Endodermal cell (in vitro differentiated cells): Measurements from ENCODE around the gene PDCD5. TPM values are rescaled to one million over a fixed set of nuclear protein-coding genes. Genes with fewer than 3 reads are reported as not detected.
A peak's percentile ranks its signal among the peaks of the same experiment; 100 is the strongest.
"Not testable (repeated sequence)": the region's sequence is repeated elsewhere in the genome, so short reads cannot be mapped to it uniquely, and the experiment has no call there.

Experiments used
- DNase-seq: peaks from one replicate; pipeline ENCODE4 v3.0.0-alpha.2; 2017
- H3K27ac ChIP-seq: 2 replicates; pipeline ENCODE4 v1.5.1; 2013; ENCODE audit warnings: mild to moderate bottlenecking, low read depth, low read length, moderate library complexity
- H3K27me3 ChIP-seq: 2 replicates; pipeline ENCODE4 v1.6.1; 2013; ENCODE audit warnings: mild to moderate bottlenecking, low read length, moderate library complexity; ENCODE audit not compliant: insufficient read depth, control insufficient read depth, poor library complexity, severe bottlenecking
- H3K36me3 ChIP-seq: 2 replicates; pipeline ENCODE4 v1.7.0; 2013; ENCODE audit warnings: mild to moderate bottlenecking, low read length, moderate library complexity; ENCODE audit not compliant: control insufficient read depth, insufficient read depth
- H3K4me1 ChIP-seq: one replicate; pipeline ENCODE4 v1.7.0; 2013; ENCODE audit warnings: low read length; ENCODE audit not compliant: control insufficient read depth, insufficient read depth
- H3K4me3 ChIP-seq: 2 replicates; pipeline ENCODE4 v1.5.1; 2013; ENCODE audit warnings: mild to moderate bottlenecking, low read length, moderate library complexity
- H3K9ac ChIP-seq: 2 replicates; pipeline ENCODE4 v1.6.1; 2013; ENCODE audit warnings: mild to moderate bottlenecking, low read length, moderate library complexity; ENCODE audit not compliant: poor library complexity, severe bottlenecking; ENCODE audit errors: extremely low read depth
- H3K9me3 ChIP-seq: 2 replicates; pipeline ENCODE4 v1.6.1; 2013; ENCODE audit warnings: mild to moderate bottlenecking, low read length, moderate library complexity; ENCODE audit not compliant: control insufficient read depth
- H3K27ac Mint-ChIP-seq: 2 replicates; pipeline ENCODE4 v1.8.0; 2020; ENCODE audit warnings: mixed read lengths
- H3K27me3 Mint-ChIP-seq: 2 replicates; pipeline ENCODE4 v1.8.0; 2021; ENCODE audit warnings: mild to moderate bottlenecking, mixed read lengths; ENCODE audit not compliant: insufficient read depth
- H3K36me3 Mint-ChIP-seq: 2 replicates; pipeline ENCODE4 v1.8.0; 2020; ENCODE audit warnings: low read depth, mixed read lengths
- H3K4me1 Mint-ChIP-seq: 2 replicates; pipeline ENCODE4 v1.8.0; 2020; ENCODE audit warnings: mixed read lengths
- H3K4me3 Mint-ChIP-seq: 2 replicates; pipeline ENCODE4 v1.8.0; 2020; ENCODE audit warnings: mild to moderate bottlenecking, moderate library complexity, mixed read lengths
- H3K9me3 Mint-ChIP-seq: 2 replicates; pipeline ENCODE4 v1.8.0; 2020; ENCODE audit warnings: mild to moderate bottlenecking, mixed read lengths
- CTCF ChIP-seq: fragments of 200-600 bp; sonication (generic); conservative IDR thresholded peaks from 2 replicates; pipeline ENCODE4 v1.5.0; 2021; ENCODE audit warnings: antibody characterized with exemption, mild to moderate bottlenecking
- WGBS, 2 experiments: methylation state at CpG; one replicate each; pipeline versions ENCODE4 v1.1.5 to v1.1.7; 2013; ENCODE audit warnings: missing lambda C conversion rate in 2 of 2, mixed read lengths in 1 of 2; ENCODE audit not compliant: insufficient coverage in 1 of 2, insufficient read length in 1 of 2; 5-methylcytosine and 5-hydroxymethylcytosine counted together
- total RNA-seq, 2 donors: library from RNA; stranded (reverse); fragmentation: NEBNext Ultra II Directional in 1 of 2; extraction: Animal tissue kit (Norgen Biotek cat#: 25700) in 1 of 2; gene quantifications; 2 replicates in 1 of 2; 3 replicates in 1 of 2; pipeline ENCODE4 v1.2.1, GENCODE V29; 2021

PDCD5 gene
- total RNA-seq, 2 donors from 2014 or later = 100 to 102 TPM

- Histone ChIP-seq H3K9ac (no peak overlapping the region), H3K9me3 (no peaks in the 10 kb centered on the region), H3K4me3 (no peak overlapping the region), H3K27me3 (peaks cover 18% of the 10 kb centered on the region), H3K36me3 (no peaks in the 10 kb centered on the region), H3K4me1 (no peaks in the 10 kb centered on the region), H3K27ac (no peak overlapping the region)
- Mint-ChIP-seq H3K27ac (no peak overlapping the region), H3K4me1 (no peaks in the 10 kb centered on the region), H3K4me3 (no peak overlapping the region), H3K9me3 (peaks cover 2% of the 10 kb centered on the region), H3K27me3 (peaks cover 33% of the 10 kb centered on the region), H3K36me3 (no peaks in the 10 kb centered on the region)
- 60% methylated on average over 1 of the region's 1 CpG; no CpG with 5 or more reads in 1 of the 2 experiments for WGBS, 2 experiments
- no peak for DNase-seq
- no peak for TF ChIP-seq CTCF
Measured at GRCh38 chr19:32576790-32577189, 4.2 kb upstream of the PDCD5 start.

- Histone ChIP-seq H3K9ac (no peak overlapping the region), H3K36me3 (peaks cover 29% of the 10 kb centered on the region), H3K4me1 (peaks cover 4% of the 10 kb centered on the region), H3K9me3 (no peaks in the 10 kb centered on the region), H3K27ac (no peak overlapping the region), H3K4me3 (peak overlapping the region; percentile 97), H3K27me3 (peaks cover 18% of the 10 kb centered on the region)
- no peak overlapping the region for H3K27ac Mint-ChIP-seq
- H3K4me1 Mint-ChIP-seq = peaks cover 7% of the 10 kb centered on the region
- peak overlapping the region; percentile 83 for H3K4me3 Mint-ChIP-seq
- peaks cover 30% of the 10 kb centered on the region for H3K27me3 Mint-ChIP-seq
- 27 to 30% methylated on average over 14 to 22 of the region's 22 CpGs for WGBS, 2 experiments
- DNase-seq = no peak
- H3K9me3 Mint-ChIP-seq = no peaks in the 10 kb centered on the region
- no peak for TF ChIP-seq CTCF
- H3K36me3 Mint-ChIP-seq = peaks cover 22% of the 10 kb centered on the region
Measured at GRCh38 chr19:32580353-32580900, 563 bp upstream of the PDCD5 start.

- H3K36me3 Mint-ChIP-seq = peaks cover 35% of the 10 kb centered on the region
- peaks cover 7% of the 10 kb centered on the region for H3K4me1 Mint-ChIP-seq
- peaks cover 18% of the 10 kb centered on the region for H3K27me3 ChIP-seq
- H3K27ac Mint-ChIP-seq = peak overlapping the region; percentile 85
- H3K9me3 Mint-ChIP-seq = peaks cover under 1% of the 10 kb centered on the region
- peaks cover 4% of the 10 kb centered on the region for H3K4me1 ChIP-seq
- peak; percentile 71 for DNase-seq
- H3K4me3 Mint-ChIP-seq = peak overlapping the region; percentile 83
- 5 to 8% methylated on average over 26 to 27 of the region's 27 CpGs for WGBS, 2 experiments
- peaks cover 28% of the 10 kb centered on the region for H3K27me3 Mint-ChIP-seq
- peak overlapping the region; percentile 97 for H3K4me3 ChIP-seq
- H3K36me3 ChIP-seq = peaks cover 43% of the 10 kb centered on the region
- no peak overlapping the region for H3K27ac ChIP-seq
- TF ChIP-seq CTCF = no peak
- peak overlapping the region; percentile 74 for H3K9ac ChIP-seq
- no peaks in the 10 kb centered on the region for H3K9me3 ChIP-seq
Measured at GRCh38 chr19:32581705-32582179, 752 bp downstream of the PDCD5 start.

- peaks cover 69% of the 10 kb centered on the region for H3K36me3 Mint-ChIP-seq
- peaks cover 34% of the 10 kb centered on the region for H3K9me3 Mint-ChIP-seq
- H3K27ac Mint-ChIP-seq, H3K9me3 ChIP-seq, H3K9ac ChIP-seq, H3K27me3 ChIP-seq, H3K27ac ChIP-seq, H3K4me3 Mint-ChIP-seq, H3K4me1 ChIP-seq, H3K4me1 Mint-ChIP-seq, H3K4me3 ChIP-seq, DNase-seq, H3K27me3 Mint-ChIP-seq: not testable (repeated sequence)
- WGBS, 2 experiments = 100% methylated on average over 3 of the region's 8 CpGs; no CpG with 5 or more reads in 1 of the 2 experiments
- H3K36me3 ChIP-seq = peaks cover 45% of the 10 kb centered on the region
Measured at GRCh38 chr19:32587747-32588504, 6.9 kb downstream of the PDCD5 start.
